Liver (tissue), 9 donors: ENCODE data around the gene SMAD1. TPM values are rescaled to one million over a fixed set of nuclear protein-coding genes. Genes with fewer than 3 reads are reported as not detected.

ENCODE experiments used
- DNase-seq: peaks from one replicate; pipeline ENCODE4 v3.0.0-alpha.2; 2017; ENCODE audit warnings: low spot score
- H3K27ac ChIP-seq, 2 donors: one replicate each; pipeline ENCODE4 v1.7.0; 2013; ENCODE audit warnings: inconsistent platforms in 2 of 2, low read length in 2 of 2, control low read depth in 1 of 2, low read depth in 1 of 2, mild to moderate bottlenecking in 1 of 2
- H3K27me3 ChIP-seq, 4 donors: one replicate each; pipeline versions ENCODE4 v1.6.1 to v1.7.0; 2013; ENCODE audit warnings: low read length in 3 of 4, inconsistent platforms in 1 of 4, mild to moderate bottlenecking in 1 of 4, moderate library complexity in 1 of 4; ENCODE audit not compliant: control insufficient read depth in 4 of 4, insufficient read depth in 4 of 4
- H3K36me3 ChIP-seq, 4 donors: one replicate each; pipeline versions ENCODE4 v1.6.1 to v1.7.0; 2013; ENCODE audit warnings: low read length in 3 of 4, mild to moderate bottlenecking in 3 of 4, low read depth in 1 of 4, moderate library complexity in 1 of 4; ENCODE audit not compliant: control insufficient read depth in 4 of 4, insufficient read depth in 3 of 4
- H3K4me1 ChIP-seq, 4 donors: one replicate each; pipeline versions ENCODE4 v1.6.1 to v1.7.0; 2013; ENCODE audit warnings: low read length in 3 of 4, mild to moderate bottlenecking in 3 of 4, moderate library complexity in 1 of 4; ENCODE audit not compliant: control insufficient read depth in 4 of 4, insufficient read depth in 4 of 4
- H3K4me3 ChIP-seq, 3 donors: one replicate each; pipeline versions ENCODE4 v1.6.1 to v1.7.0; 2013; ENCODE audit warnings: low read length in 3 of 3, control low read depth in 1 of 3, low read depth in 1 of 3, mild to moderate bottlenecking in 1 of 3
- H3K9ac ChIP-seq, 2 donors: one replicate each; pipeline ENCODE4 v1.7.0; 2013; ENCODE audit warnings: low read length in 2 of 2, mild to moderate bottlenecking in 2 of 2, moderate library complexity in 2 of 2, control low read depth in 1 of 2, low read depth in 1 of 2
- H3K9me3 ChIP-seq, 4 donors: one replicate each; pipeline versions ENCODE4 v1.6.1 to v1.7.0; 2013; ENCODE audit warnings: low read length in 3 of 4; ENCODE audit not compliant: control insufficient read depth in 4 of 4
- EGR1 ChIP-seq, 2 donors: IDR thresholded peaks; 2 replicates each; pipeline ENCODE4 v1.6.1; 2016 to 2018; ENCODE audit warnings: antibody characterized with exemption in 2 of 2, low read depth in 2 of 2
- FOXA1 ChIP-seq: IDR thresholded peaks from 2 replicates; pipeline ENCODE4 v1.6.1; 2016; ENCODE audit warnings: antibody characterized with exemption
- FOXA2 ChIP-seq: IDR thresholded peaks from 2 replicates; pipeline ENCODE4 v1.6.1; 2016; ENCODE audit warnings: antibody characterized with exemption
- HNF4A ChIP-seq, 2 donors: conservative IDR thresholded peaks; 2 replicates each; pipeline ENCODE4 v1.6.1; 2016; ENCODE audit warnings: antibody characterized with exemption in 2 of 2, mild to moderate bottlenecking in 2 of 2
- RAD21 ChIP-seq, 2 donors: IDR thresholded peaks; 2 replicates each; pipeline ENCODE4 v1.6.1; 2016; ENCODE audit warnings: antibody characterized with exemption in 2 of 2, mild to moderate bottlenecking in 2 of 2
- RXRA ChIP-seq, 2 donors: IDR thresholded peaks; 2 replicates each; pipeline ENCODE4 v1.6.1; 2017 to 2018; ENCODE audit warnings: antibody characterized with exemption in 2 of 2, mild to moderate bottlenecking in 1 of 2
- TAF1 ChIP-seq: conservative IDR thresholded peaks from 2 replicates; pipeline ENCODE4 v1.6.1; 2016; ENCODE audit warnings: antibody characterized with exemption, mild to moderate bottlenecking
- YY1 ChIP-seq: IDR thresholded peaks from 2 replicates; pipeline ENCODE4 v1.6.1; 2016; ENCODE audit warnings: antibody characterized with exemption, mild to moderate bottlenecking
- WGBS: extraction: QIAGEN DNeasy Blood & Tissue Kit; methylation state at CpG from one replicate; pipeline ENCODE4 v1.1.7; 2013; 5-methylcytosine and 5-hydroxymethylcytosine counted together
- polyA plus RNA-seq, 2 donors: library from polyadenylated mRNA; stranded (reverse) in 1 of 2; unstranded in 1 of 2; fragments of 200-250 nt in 1 of 2; fragments of >200 nt in 1 of 2; fragmentation: Nextera tagmentation in 1 of 2; extraction: Ambion mirVana in 1 of 2; gene quantifications; one replicate each; pipeline versions ENCODE4 v1.2.1 to v1.2.3, GENCODE V29; 2013 to 2015
- total RNA-seq, 2 donors: library from RNA; depleted of rRNA; stranded (reverse); fragments of >200 nt; gene quantifications; one replicate each; pipeline ENCODE4 v1.2.3, GENCODE V29; 2014
- TF ChIP-seq, protein P1 (sequence below): IDR thresholded peaks from 2 replicates; pipeline ENCODE4 v1.6.1; 2016; ENCODE audit warnings: antibody characterized with exemption
- TF ChIP-seq, protein P2 (sequence below): fragments of 150-350 bp; IDR thresholded peaks from 2 replicates; pipeline ENCODE4 v1.5.1; 2017; ENCODE audit warnings: improper control_type of control experiment, low read depth, low read length; ENCODE audit not compliant: missing input control
- TF ChIP-seq, protein P3 (sequence below): IDR thresholded peaks from 2 replicates; pipeline ENCODE4 v1.6.1; 2016; ENCODE audit warnings: antibody characterized with exemption, mild to moderate bottlenecking
- donor health status: healthy.
- donor health status: healthy.
- donor health status: healthy.
- donor health status: healthy.
- donor health status: healthy.

SMAD1 gene
- total and polyA plus RNA-seq, 4 donors = 6.3 to 43.8 (median 14.6) TPM

DNA sequence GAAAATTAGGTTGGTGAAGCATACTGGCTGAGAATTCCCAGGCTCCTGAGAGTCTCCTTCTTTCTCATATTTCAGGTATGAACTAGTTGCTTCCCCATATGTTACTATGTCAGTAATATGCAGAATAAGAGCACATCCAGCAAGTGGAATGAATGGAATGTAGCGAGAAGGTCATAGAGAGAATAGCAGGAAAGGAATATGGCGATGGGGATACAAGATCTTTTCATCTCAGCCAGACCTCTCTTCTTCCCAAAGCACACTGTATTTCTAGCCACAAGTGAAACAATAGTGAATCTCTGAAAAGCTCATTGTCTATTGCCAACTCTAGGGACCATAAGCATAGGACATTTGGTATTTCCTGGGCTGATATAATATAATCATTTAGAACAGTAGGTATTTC is 82.9 kb downstream of the SMAD1 start:
- 97% methylated on average over 2 of the region's 2 CpGs for WGBS
- Histone ChIP-seq H3K36me3 (peaks cover 0 to 4% (median 0%) of the 10 kb centered on the region in 4 donors), H3K4me3 (no peak overlapping the region), H3K27ac (no peak overlapping the region), H3K4me1 (no peaks in the 10 kb centered on the region), H3K9me3 (no peaks in the 10 kb centered on the region), H3K9ac (no peak overlapping the region), H3K27me3 (no peaks in the 10 kb centered on the region)
- TF ChIP-seq, protein P1, sequence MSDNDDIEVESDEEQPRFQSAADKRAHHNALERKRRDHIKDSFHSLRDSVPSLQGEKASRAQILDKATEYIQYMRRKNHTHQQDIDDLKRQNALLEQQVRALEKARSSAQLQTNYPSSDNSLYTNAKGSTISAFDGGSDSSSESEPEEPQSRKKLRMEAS = no peak
- TF ChIP-seq FOXA2 = no peak
- DNase-seq = no peak

DNA sequence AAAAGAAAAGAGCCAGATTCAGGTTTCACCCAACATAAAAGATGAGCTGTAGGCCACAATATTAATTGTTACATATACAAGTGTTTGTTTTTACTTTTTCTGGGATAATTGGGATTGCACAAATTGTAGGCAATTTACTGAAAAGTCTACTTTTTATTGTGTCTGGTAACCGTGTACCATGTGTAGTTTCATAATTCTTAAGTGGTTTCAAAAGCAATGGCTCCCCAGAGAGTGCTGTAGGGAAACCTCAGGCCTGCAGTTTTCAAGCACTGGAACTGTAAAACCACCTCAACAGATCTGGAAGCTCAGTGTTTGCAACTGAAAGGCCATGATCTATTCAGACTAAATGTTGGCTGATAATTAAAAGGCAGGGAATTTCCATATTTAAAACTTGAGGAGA is 83.7 kb downstream of the SMAD1 start:
- no peak for DNase-seq
- H3K27ac ChIP-seq = no peak overlapping the region
- H3K9ac ChIP-seq = no peak overlapping the region
- peaks cover 0 to 4% (median 0%) of the 10 kb centered on the region in 4 donors for H3K36me3 ChIP-seq
- TF ChIP-seq, protein P2, sequence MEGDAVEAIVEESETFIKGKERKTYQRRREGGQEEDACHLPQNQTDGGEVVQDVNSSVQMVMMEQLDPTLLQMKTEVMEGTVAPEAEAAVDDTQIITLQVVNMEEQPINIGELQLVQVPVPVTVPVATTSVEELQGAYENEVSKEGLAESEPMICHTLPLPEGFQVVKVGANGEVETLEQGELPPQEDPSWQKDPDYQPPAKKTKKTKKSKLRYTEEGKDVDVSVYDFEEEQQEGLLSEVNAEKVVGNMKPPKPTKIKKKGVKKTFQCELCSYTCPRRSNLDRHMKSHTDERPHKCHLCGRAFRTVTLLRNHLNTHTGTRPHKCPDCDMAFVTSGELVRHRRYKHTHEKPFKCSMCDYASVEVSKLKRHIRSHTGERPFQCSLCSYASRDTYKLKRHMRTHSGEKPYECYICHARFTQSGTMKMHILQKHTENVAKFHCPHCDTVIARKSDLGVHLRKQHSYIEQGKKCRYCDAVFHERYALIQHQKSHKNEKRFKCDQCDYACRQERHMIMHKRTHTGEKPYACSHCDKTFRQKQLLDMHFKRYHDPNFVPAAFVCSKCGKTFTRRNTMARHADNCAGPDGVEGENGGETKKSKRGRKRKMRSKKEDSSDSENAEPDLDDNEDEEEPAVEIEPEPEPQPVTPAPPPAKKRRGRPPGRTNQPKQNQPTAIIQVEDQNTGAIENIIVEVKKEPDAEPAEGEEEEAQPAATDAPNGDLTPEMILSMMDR = no peak
- TF ChIP-seq RXRA (IDR thresholded peaks at IDR 0.05) = no peak
- TF ChIP-seq HNF4A (conservative IDR thresholded peaks at IDR 0.05) = no peak
- TF ChIP-seq YY1 = no peak
- no peaks in the 10 kb centered on the region for H3K4me1 ChIP-seq
- H3K27me3 ChIP-seq = no peaks in the 10 kb centered on the region
- no peak overlapping the region for H3K4me3 ChIP-seq
- no peaks in the 10 kb centered on the region for H3K9me3 ChIP-seq
- WGBS = 66% methylated on average over 1 of the region's 1 CpG

DNA sequence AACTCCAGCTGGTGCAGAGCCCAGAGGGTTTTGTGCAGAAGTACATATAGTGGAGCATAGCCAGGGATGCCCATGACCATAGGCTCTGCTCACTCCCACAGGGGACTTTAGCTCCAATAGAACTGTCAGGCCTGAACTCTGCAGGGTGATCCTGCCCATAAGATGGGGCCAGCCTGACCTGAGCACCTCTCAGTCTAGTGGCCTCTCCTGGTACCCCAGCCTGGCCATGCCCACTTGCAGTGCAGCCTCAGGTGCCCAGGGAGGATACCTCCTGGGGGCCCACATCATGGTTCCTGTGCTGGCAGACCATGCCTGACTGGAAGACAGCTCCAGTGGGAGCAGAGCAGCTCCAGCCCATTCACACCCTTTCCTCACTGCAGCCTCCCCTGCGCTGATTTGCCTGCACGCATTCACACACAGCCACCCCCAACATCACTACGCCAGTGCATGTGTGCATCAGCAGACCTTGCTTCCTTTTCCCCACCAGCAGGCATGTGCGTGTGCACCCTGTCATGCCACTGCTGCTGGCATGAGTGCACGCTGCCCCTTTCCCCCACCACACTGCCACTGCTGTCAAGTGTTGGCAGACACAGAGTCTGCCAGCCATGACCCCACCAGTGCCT is 84.5 kb downstream of the SMAD1 start:
- H3K9ac ChIP-seq = no peak overlapping the region
- 94% methylated on average over 5 of the region's 5 CpGs for WGBS
- H3K27ac ChIP-seq = no peak overlapping the region
- TF ChIP-seq EGR1 (IDR thresholded peaks at IDR 0.05; ENCODE audit: low read depth in 2 of 2) = no peak
- TF ChIP-seq RAD21 (IDR thresholded peaks at IDR 0.05) = no peak
- TF ChIP-seq, protein P1 = no peak
- TF ChIP-seq, protein P3, sequence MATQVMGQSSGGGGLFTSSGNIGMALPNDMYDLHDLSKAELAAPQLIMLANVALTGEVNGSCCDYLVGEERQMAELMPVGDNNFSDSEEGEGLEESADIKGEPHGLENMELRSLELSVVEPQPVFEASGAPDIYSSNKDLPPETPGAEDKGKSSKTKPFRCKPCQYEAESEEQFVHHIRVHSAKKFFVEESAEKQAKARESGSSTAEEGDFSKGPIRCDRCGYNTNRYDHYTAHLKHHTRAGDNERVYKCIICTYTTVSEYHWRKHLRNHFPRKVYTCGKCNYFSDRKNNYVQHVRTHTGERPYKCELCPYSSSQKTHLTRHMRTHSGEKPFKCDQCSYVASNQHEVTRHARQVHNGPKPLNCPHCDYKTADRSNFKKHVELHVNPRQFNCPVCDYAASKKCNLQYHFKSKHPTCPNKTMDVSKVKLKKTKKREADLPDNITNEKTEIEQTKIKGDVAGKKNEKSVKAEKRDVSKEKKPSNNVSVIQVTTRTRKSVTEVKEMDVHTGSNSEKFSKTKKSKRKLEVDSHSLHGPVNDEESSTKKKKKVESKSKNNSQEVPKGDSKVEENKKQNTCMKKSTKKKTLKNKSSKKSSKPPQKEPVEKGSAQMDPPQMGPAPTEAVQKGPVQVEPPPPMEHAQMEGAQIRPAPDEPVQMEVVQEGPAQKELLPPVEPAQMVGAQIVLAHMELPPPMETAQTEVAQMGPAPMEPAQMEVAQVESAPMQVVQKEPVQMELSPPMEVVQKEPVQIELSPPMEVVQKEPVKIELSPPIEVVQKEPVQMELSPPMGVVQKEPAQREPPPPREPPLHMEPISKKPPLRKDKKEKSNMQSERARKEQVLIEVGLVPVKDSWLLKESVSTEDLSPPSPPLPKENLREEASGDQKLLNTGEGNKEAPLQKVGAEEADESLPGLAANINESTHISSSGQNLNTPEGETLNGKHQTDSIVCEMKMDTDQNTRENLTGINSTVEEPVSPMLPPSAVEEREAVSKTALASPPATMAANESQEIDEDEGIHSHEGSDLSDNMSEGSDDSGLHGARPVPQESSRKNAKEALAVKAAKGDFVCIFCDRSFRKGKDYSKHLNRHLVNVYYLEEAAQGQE = no peak
- no peak for TF ChIP-seq FOXA1
- no peak for TF ChIP-seq TAF1
- no peak for TF ChIP-seq YY1
- no peak for DNase-seq
- no peaks in the 10 kb centered on the region for H3K36me3 ChIP-seq
- no peaks in the 10 kb centered on the region for H3K9me3 ChIP-seq
- no peak overlapping the region for H3K4me3 ChIP-seq
- no peaks in the 10 kb centered on the region for H3K27me3 ChIP-seq
- no peaks in the 10 kb centered on the region for H3K4me1 ChIP-seq
